Suppressor macrophage treated with lipopolysaccharide for 1 hour (primary cell): ENCODE results near the gene EIF4G3.

Experiments used
- DNase-seq, 3 donors: peaks; one replicate each; pipeline ENCODE4 v3.0.0-alpha.2; 2020 to 2022

EIF4G3 gene

DNA sequence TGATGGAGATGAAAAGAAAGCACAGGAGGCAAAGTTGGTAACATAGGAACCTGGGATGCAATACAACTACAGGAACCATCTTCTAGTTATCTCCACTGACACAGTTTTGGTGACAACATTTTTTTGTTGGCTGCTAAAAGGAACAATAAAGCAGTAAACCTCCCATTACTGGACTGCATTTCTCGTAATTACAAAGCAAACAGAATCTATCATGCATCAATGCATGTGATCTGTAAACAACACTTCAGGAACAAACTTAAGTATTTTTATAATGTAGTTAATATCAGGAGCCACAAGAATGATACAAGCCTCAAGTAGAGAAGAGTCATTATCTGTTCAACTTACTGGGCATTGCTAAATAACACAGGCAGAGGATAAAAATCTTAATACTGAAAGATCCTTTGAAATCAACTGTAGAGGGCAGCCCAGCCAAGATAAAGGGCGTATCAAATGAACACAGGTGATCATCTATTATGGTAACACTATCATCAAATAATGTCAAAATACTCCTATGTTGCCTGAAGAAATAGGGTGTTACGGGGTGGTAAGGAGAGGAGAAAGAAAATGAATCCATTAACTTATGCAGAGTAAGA, 193.3 kb downstream of the EIF4G3 start:
- DNase-seq: no peak

DNA sequence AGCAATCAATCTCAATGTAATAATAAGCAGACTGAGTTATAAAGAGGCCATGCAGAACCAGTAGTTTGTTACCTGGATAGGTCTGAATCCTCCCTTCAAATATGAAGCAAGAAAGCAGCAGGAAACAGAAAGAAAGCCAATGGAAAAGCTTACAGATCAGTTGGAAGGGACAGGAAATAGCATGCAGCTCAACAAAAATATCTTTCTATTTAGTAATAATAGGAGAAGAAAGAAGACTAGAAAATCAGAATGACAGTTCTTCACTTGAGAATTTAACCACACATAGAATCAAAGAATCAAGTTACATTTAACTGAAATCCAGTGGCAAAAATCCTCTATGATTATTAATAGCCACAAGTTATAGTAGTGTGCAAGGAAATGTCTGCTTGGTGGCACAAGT, 194.4 kb downstream of the EIF4G3 start:
- DNase-seq: no peak

DNA sequence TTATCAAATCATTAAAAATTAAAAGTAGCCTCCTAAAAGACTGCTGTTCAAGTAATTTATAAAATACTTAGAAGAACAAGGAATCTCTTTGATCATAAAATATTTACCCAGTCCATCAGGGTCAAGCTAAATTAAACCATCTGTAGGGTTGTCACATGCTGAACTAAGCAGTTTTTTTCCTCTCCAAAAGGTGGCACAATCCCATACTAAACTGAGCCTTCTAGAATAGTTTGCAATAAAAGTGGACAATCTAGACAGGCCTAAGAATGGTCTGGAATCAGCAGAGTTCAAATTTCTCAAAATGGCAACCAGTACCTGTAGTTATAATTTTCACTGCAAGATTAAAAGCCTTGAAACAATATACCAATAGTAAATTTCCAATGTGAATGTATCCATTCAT, 194.8 kb downstream of the EIF4G3 start:
- no peak for DNase-seq

DNA sequence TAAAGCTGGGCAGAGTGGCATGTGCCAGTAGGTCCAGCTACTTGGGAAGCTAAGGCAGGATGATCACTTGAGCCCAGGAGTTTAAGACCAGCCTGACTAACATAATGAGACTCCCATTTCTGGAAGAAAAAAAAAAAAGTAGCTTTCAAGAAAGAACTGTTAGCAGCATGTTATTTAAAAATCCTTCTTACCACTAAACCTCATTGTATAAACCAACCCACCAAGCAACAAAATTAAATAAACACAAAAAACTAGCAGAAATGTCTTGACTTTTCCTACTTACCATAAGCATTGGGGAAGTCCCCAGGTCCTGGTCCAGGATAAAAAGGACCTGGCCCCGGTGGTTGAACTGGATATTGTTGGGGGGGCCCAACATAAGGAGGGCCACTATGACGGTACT, 196.6 kb downstream of the EIF4G3 start:
- DNase-seq: no peak

DNA sequence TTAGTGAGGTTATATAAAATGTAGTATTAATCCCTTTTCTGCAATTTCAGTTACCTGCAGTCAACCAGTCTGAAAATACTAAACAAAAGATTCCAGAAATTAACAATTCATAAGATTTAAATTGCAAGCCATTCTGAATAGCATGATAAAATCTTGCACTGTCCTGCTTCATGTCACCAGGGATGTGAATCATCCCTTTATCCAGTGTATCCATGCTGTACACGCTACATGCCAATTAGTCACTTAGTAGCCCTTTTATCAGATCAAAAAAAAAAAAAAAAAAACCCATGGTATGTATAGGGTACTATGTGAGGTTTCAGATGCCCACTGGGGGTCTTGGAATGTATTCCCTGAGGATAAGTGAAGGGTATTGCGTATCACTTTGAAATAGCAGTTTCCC, 198.3 kb downstream of the EIF4G3 start:
- DNase-seq: no peak

DNA sequence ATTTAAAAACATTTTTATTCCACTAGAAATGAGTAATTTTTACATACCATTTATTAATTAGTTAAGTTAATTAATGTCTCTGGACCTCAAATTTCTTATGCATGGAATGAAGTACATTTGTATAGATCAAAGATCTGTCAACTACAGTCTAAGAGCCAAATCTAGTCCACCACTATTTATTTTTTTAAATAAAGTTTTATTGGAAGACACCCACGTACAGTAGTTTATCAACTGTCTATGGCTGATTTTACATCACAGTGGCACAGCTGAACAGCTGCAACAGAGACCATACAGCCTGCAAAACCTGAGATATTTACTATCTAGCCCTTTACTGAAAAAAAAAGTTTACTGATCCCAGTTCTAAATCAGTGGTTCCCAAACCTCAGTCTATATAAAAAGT, 201.0 kb downstream of the EIF4G3 start:
- DNase-seq: no peak

DNA sequence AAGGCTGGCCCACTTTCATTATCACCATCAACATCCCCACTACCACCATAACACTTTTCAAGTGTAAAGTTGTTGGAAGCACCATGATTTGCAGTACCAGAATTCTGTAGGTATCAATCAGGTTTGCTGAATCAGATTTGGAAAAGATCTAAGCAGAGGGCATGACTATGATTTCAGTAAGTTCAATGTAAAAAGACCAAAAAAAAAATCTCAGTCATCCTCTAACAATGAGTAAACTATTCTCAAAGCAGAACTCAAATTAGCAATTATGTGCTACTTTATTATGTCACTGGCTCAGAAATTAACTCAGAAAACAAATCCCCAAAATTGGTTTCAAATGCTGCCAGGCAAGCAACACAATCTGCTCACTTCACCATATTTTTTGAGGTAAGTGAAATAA, 201.7 kb downstream of the EIF4G3 start:
- DNase-seq: no peak

DNA sequence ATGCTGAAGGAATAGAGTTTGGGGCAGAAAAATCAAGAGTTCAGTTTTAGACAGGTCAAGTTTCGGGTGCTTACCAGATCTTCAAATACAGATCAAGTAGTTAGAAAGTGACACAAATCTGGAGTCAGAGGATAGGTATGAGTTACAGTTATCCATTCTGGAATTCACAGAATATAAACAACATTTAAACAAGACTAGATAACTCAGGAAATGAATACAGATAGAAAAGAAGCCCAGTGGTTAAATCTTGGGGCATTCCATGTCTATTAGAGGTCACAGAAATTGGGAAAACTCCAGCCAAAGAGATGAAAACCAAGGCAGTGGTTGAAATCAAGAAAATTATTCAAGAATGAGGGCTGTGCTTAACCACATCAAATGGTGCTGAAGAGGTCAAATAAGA, 202.6 kb downstream of the EIF4G3 start:
- DNase-seq: no peak

DNA sequence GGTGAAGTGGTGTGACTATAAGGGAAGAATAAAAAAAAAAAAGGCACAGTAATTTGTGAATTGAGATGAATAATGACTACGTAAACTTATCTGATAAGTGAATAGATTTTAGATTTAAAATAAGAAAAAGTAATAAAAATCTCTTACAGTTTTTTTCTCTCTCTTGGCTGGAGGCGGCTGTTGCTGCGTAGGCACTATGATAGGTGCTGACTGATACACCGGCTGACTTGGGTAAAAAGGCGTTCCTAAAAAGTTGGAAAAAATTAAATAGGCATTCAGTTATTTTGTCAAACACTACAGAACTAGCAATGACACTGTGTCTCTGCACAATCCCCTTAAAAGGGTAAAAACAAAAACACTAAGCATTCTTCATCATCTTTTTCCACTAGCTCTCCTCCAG, 203.8 kb downstream of the EIF4G3 start:
- no peak for DNase-seq

DNA sequence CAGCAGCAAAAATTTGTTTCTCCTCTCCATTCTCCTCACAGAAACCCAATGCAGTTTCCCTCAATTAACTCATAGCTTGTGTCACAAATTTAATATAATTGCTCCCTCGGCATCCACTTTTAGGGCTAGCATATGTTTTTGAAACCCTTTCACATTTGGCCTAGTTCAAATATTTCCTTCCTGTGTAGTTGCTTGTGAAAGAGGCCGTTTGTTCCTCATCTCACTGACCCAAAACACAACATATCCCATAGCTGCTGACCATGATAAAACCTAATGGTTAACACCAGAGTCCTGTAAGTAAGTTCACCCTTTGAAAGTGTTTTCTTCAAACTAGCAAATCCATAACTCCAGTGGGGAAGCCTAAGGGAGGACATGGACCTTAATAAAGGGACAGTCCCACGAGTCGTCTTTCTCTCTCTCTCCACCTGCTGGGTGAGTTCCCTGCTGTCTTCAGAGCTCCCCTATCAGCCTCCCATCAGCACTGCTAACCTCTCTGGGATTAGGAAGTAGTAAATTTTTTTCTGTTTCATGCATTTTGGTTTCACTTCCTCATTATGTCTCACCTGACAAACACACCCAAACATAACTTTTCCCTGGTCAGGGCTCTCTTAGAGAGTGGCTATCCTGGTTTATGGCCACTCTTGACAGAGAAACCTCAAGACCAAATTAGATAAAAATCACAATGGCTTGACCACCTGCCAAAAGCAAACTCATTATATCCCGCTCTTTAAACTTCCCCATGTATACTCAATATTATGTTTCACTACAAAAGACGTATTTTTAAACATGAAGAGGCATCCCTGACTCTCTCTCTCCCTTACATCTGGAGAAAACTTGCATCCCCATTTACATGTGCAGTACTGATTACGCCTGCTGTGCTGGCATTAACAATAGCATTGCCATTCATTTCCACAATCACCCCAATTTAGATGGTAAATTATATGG, 211.9 kb downstream of the EIF4G3 start:
- DNase-seq: peak; percentile 23 to 42 (median 39)

DNA sequence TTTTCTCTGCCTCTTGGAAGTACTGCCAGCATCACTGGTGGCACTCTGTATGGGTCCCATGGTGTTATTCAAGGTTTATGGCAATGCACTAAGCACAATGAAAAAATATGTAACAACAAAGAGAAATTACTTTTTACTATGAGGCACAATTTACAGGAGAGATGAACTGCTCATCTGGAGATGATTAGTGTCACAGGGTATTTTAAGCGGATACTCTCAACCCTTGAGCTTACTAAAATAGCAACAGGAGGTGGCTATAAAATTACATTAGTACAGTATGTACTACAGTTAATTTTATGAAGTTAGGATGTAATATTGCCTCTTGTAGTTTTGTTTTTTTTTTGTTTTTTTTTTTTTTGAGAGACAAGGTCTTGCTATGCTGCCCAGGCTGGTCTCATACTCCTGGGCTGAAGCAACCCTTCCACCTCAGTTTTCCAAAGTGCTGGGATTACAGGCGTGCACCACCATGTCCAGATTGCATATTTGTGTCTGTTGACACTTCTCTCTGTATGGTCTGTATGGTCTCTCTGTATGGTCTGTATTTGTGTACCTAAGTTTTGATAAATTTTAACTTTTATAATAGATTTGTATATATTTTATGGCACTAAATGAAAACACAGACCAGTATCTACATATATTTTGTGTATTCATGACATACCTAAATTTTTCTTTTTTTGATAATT, 214.0 kb downstream of the EIF4G3 start:
- DNase-seq: no peak

DNA sequence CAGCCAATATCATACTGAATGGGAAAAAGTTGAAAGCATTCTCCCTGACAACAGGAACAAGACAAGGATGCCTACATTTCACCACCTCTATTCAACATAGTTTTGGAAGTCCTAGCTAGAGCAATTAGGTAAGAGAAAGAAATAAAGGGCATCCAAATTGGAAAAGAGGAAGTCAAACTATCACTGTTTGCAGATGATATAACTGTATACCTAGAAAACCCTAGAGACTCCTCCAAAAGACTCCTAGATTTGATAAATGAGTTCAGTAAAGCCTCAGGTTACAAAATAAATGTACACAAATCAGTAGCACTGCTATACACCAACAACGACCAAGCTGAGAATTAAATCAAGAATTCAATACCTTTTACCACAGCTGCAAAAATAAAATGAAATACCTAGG, 218.3 kb downstream of the EIF4G3 start:
- DNase-seq: no peak

DNA sequence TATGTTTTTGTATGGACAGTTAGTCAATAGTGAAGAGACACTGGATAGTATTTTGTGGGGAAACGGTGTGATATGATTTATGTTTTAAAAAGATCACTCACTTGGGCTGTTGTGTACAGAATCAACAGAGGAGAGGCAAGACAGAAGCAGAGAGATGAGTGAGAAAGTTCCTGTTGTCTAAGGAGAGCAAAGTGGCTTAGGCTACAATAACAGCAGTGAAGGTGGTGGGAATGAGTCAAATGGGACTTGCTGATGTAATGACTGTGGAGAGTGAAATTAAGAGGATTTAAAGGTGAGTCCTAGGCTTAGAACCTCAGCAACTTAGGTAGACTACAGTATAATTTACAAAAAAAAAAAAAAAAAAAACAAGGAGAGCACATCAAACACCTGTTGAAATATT, 220.4 kb downstream of the EIF4G3 start:
- no peak for DNase-seq

DNA sequence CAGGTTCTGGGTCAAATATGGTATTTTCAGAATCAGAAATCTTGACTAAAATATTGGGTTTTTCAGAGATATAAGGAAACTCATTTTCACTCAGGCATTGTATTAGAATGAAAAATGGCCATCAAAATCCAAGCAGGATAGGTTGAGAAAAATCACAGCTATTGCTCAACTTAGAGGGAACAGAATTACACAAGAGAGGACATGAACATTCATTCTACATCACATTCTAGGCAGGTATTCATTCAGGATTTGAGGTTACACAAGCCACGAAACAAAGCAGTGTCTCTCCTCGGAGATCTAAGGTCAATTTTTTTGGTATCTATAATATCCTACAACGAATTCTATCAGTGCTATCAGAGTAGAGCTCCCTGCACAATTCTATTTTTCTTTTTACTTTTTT, 226.0 kb downstream of the EIF4G3 start:
- no peak for DNase-seq

DNA sequence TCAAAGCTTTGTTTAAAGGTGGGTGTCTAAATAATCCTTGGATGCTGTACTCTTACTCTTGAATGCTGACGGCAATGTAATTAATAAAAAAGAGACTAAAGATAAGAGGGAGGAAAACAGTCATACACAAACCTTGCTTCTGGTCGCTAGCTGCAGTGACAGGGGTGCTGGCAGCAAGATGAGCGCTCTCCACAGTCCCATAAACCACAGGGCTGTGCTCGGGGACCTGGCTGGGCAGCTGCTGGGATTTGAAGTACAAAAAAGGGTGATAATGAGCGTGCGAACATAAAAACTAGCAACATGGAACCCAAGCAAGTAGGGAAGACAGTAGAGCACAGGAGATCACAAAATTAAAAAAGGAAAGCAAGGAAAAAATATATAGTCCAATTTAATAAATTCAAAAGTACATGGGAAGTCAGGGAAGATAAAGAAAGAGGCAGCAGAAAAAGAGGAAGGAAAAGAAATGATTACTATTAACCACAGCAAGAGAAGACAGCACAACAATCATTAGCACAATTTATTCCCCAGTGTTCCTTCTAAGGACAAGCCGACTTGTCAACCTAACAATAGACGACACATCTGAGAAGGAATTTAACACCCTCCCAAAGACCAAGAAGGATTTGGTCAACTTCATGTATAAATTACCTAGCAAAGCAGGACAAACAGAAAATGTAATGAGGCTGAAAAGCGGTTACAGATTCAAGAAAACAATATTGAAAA, 226.7 kb downstream of the EIF4G3 start:
- DNase-seq: peak in 2 of 3 donors; percentile 16 to 23

DNA sequence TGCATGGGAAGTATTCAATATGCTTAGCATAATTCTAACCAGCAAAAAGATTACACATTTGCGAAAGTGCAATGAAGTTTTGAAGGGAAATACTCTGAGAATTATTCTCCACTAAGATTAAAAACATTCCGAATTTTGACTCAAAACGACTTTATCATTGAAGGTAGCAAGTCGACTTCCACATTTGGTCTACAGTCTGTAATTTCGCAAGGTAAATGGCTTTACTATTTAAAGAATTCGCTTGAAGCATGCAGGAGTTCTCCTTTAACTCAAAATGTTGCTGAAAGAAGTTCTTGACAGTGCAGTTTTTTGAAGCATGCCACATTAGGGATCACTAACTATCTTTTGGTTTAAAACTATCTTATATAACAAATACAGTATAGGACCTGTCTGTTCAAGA, 228.6 kb downstream of the EIF4G3 start:
- no peak for DNase-seq

DNA sequence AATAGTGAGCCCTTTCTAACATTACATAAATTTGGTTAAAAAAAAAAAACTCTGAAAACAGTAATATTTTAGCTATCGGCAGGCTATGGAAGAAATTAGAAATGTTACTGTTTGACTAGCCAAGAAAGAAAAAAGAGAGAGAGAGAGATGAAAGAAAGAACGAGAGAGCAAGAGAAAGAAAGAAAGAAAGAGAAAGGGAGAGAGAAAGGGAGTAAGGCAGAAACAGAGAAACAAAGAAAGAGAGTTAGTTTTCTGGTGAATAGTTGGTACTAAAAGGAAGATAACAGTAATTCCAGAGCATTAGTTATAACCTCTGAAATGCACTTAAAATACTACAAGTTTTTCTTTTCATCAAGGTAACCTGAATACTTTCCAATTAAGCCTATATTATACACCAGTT, 229.3 kb downstream of the EIF4G3 start:
- no peak for DNase-seq

DNA sequence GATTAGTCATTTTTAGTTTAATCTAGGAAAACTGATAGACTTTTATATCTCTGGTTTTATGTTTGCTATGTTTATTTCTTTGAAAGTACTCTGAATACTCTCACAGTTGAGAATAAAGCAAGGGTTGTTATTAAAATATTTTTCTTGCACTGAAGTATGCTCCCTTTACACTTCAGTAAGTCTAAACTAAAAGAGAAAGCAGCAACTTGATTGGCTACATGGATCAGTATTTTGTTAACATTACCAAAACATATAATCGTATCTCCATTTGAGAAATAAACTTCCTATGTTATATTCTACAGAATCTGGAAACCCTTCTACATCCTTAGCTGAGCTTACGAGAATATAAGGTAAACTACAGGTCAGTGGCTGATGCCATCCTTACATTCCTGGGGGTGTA, 240.1 kb downstream of the EIF4G3 start:
- DNase-seq: no peak

DNA sequence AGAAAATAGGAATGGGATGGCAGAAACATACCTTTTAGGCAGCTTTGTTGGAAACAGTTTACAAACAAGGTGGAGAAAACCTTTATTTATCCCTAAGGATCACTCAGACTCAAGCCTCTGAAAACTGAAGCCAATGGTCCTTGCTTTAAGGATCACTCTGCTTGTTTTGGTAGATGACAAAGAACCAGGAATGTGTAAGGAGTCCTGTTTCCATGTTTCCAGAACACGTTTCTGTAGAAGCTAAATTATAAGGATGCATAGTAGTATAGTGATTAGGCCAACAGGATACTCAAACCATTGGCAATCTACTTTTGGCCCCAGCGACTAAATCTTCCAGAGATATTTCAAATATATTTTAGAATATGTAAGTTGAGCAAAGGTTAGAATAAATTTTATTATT, 240.5 kb downstream of the EIF4G3 start:
- DNase-seq: no peak

DNA sequence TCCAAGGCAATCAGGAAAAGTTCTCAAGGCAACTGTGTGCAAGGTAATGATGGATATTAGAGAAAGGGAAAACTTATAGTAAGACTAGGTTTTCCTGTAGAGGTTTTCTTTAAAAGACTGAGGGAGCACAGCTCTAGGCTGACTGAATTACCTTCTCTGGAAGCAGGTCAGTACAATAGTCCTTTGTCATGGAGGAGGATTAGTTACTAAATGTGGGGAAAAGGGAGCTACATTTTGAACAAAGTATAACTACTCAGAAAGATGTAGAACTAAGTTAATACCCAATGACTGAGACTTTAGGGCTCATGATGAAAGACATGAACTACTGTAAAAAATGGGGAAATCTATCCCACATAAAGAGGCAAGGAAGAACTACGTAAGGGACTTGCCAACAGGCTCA, 241.0 kb downstream of the EIF4G3 start:
- no peak for DNase-seq

DNA sequence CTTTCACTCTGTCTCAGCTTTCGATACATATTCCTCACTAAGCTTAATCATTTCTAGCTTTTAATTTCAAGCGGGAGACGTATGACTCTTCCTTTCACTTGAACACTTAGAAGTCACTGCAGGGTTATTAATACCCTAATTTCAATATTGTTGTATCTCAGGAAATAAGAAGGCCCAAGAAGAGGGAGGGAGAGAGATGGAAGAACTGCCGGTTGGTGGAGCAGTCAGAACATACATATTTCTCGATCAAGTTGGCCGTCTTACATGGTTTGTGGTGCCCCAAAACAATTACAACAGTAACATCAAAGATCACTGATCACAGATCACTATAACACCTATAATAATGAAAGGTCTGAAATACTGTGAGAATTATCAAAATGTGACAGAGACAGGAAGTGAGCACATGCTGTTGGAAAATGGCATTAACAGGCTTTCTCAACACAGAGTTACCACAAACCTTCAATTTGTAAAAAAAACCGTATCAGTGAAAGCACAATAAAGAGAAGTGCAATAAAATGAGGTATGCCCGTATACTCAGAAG, 244.2 kb downstream of the EIF4G3 start:
- peak in 1 of 3 donors; percentile 2 for DNase-seq

DNA sequence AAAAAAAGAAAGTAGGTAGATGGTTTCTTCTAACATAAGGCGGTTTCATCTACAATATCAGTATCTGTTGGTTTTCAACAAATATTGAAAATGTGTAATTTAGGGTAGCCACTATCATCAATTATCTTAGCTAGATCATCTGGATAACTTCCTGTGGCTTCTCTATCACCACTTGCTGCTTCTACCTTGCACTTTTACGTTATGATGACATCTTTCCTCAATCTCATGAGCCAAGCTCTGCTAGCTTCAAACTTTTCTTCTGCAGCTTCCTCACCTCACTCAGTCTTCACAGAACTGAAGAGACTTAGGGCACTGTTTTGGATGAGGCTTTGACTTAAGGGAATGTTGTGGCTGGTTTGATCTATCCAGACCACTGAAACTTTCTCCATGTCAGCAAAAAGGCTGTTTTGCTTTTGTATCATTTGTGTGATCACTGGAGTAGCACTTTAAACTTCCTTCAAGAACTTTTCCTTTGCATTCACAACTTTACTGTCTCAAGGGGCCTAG, 244.7 kb downstream of the EIF4G3 start:
- no peak for DNase-seq

DNA sequence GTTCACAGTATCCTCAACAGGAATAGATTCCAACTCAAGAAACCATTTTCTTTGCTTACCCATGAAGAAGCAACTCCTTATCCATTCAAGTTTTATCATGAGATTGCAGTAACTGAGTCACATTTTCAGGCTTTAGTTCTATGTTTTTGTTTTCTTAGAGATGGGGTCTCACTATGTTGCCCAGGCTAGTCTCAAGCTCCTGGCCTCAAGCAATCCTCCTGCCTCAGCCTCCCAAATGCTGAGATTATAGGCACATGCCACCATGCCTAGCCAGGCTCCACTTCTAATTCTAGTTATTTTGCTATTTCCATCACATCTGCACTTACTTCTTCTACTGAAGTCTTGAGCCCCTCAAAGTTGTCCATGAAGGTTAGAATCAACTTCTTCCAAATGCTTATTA, 246.3 kb downstream of the EIF4G3 start:
- DNase-seq: no peak
